SKM-1 (cell line): ENCODE results near the gene PTPRT.

Source experiments
- DNase-seq: peaks from one replicate; lab custom pipeline; 2025; ENCODE audit not compliant: unreplicated experiment; lab: John Stamatoyannopoulos, UW

PTPRT gene

GRCh38 chr20:42093542-42094440, 1095.9 kb downstream of the PTPRT start:
- no peak for DNase-seq

- no peak for DNase-seq
Observed at GRCh38 chr20:42093041-42093440, 1096.7 kb downstream of the PTPRT start.

- no peak for DNase-seq
Observed at GRCh38 chr20:42085366-42085765, 1104.3 kb downstream of the PTPRT start.

GRCh38 chr20:42083280-42083679, 1106.4 kb downstream of the PTPRT start:
- no peak for DNase-seq

- no peak for DNase-seq
Observed at GRCh38 chr20:42082611-42083010, 1107.1 kb downstream of the PTPRT start.

GRCh38 chr20:42080956-42081355, 1108.8 kb downstream of the PTPRT start:
- no peak for DNase-seq

- no peak for DNase-seq
Observed at GRCh38 chr20:42074944-42075343, 1114.8 kb downstream of the PTPRT start.

- DNase-seq = no peak
Observed at GRCh38 chr20:42067596-42067995, 1122.1 kb downstream of the PTPRT start.

GRCh38 chr20:42067174-42067573, 1122.5 kb downstream of the PTPRT start:
- DNase-seq = no peak

GRCh38 chr20:42063141-42063540, 1126.6 kb downstream of the PTPRT start:
- no peak for DNase-seq

- DNase-seq = no peak
Observed at GRCh38 chr20:42053350-42053749, 1136.4 kb downstream of the PTPRT start.

- DNase-seq = no peak
Observed at GRCh38 chr20:42051921-42052320, 1137.8 kb downstream of the PTPRT start.

GRCh38 chr20:42046371-42047085, 1143.2 kb downstream of the PTPRT start:
- DNase-seq = no peak

- DNase-seq = no peak
Observed at GRCh38 chr20:42043921-42044320, 1145.8 kb downstream of the PTPRT start.

GRCh38 chr20:42041000-42041565, 1148.6 kb downstream of the PTPRT start:
- DNase-seq = no peak

- no peak for DNase-seq
Observed at GRCh38 chr20:42027746-42028268, 1161.9 kb downstream of the PTPRT start.

- DNase-seq = no peak
Observed at GRCh38 chr20:42026599-42026998, 1163.1 kb downstream of the PTPRT start.

- no peak for DNase-seq
Observed at GRCh38 chr20:42024653-42025052, 1165.1 kb downstream of the PTPRT start.
